AG04449 (cell line): Measurements from ENCODE around the gene CDX2.

Experiments used
- CTCF ChIA-PET: fragments of 350-600 bp; formaldehyde crosslinking; extraction: SDS; loops from one replicate; lab custom pipeline; 2021; ENCODE audit warnings: antibody characterized with exemption; lab: Yijun Ruan, JAX
- POLR2A ChIA-PET: fragments of 400-600, 350-600 bp; formaldehyde crosslinking; extraction: SDS; loops from one replicate; lab custom pipeline; 2020; ENCODE audit warnings: antibody characterized with exemption, inconsistent platforms; lab: Yijun Ruan, JAX
- DNase-seq: peaks from one replicate; pipeline ENCODE4 v3.0.0-alpha.2; 2010; ENCODE audit warnings: low read depth, low spot score
- H3K4me3 ChIP-seq: 2 replicates; pipeline ENCODE4 v1.5.1; 2011; ENCODE audit warnings: low read depth, mild to moderate bottlenecking, control low read depth, low read length
- TF ChIP-seq, protein P1 (sequence below): IDR thresholded peaks from one replicate; pipeline ENCODE4 v1.5.1; 2011; ENCODE audit warnings: mild to moderate bottlenecking, moderate library complexity, low read length, control low read depth, inconsistent platforms; ENCODE audit not compliant: insufficient read depth; ENCODE audit errors: missing control alignments

The CDX2 gene

DNA sequence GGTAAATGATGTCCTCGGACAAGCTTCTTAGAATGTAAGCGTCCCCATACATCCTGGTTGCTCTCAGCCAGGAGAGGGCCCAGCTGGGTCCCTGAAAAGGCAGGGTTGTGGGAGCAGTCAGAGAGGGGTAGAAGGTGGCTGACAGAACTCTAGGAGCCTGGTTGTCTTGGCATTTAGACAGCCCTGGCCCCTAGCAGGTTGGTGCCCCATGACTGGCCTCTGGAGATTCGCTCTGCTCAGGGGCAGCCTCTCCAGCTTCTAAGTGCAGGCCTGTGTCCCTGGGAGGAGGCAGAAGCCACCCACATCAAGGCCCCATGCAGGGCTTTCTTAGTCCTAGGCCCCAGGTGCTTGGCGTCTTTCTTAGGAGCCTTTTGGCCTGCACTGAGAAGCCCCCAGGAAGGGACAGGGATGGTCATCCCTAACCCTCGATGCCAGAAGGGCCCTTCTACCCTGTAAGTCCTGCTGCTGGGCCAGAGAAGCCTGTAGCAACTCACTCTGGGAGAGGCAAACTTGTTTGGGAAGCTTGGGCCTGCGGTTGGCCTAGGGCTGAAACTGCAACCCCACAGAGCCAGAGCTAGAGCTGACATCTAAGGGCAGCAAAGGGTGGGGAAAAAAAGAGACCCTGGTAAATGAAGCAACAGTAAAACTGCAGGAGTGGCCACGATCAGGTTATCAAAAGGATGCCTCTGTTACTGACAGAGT is 2.8 kb upstream of the CDX2 start:
- DNase-seq = no peak
- POLR2A ChIA-PET = interaction anchor here (0.9 kb wide), 1 partner anchor 51 kb away, joined by 3 read pairs; no protein-coding TSS in a partner anchor
- TF ChIP-seq, protein P1, sequence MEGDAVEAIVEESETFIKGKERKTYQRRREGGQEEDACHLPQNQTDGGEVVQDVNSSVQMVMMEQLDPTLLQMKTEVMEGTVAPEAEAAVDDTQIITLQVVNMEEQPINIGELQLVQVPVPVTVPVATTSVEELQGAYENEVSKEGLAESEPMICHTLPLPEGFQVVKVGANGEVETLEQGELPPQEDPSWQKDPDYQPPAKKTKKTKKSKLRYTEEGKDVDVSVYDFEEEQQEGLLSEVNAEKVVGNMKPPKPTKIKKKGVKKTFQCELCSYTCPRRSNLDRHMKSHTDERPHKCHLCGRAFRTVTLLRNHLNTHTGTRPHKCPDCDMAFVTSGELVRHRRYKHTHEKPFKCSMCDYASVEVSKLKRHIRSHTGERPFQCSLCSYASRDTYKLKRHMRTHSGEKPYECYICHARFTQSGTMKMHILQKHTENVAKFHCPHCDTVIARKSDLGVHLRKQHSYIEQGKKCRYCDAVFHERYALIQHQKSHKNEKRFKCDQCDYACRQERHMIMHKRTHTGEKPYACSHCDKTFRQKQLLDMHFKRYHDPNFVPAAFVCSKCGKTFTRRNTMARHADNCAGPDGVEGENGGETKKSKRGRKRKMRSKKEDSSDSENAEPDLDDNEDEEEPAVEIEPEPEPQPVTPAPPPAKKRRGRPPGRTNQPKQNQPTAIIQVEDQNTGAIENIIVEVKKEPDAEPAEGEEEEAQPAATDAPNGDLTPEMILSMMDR = no peak
- H3K4me3 ChIP-seq = no peak overlapping the region
- CTCF ChIA-PET = interaction anchor here (1.1 to 3.4 kb wide), 6 partner anchors 9 to 610 kb away, joined by 3 to 17 read pairs (median 7); no protein-coding TSS in a partner anchor

DNA sequence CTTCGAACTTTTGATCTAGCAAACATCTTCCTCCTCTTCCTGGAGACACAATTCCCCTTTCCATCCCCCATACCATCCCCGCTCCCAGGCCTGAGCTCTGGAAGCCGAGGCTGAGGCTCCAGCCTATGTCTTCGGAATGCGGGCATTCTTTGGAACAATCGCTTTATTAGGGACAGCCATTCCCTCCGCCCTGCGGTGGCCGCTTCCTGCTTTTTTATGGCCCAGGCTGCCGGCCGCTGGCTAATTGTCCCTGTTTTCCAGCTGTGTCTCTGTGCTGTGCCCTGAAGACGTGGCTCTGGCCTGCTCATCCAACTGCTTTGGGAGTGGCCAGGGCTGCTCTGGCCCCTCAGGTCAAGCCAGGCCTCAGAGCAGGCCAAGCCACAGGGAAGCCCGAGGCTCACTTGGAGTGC is 2.1 kb upstream of the CDX2 start:
- CTCF ChIA-PET = interaction anchor here (1.1 to 3.4 kb wide), 6 partner anchors 10 to 610 kb away, joined by 3 to 17 read pairs (median 8); no protein-coding TSS in a partner anchor
- POLR2A ChIA-PET = interaction anchor here (0.9 kb wide), 1 partner anchor 50 kb away, joined by 3 read pairs; no protein-coding TSS in a partner anchor
- TF ChIP-seq, protein P1 = no peak
- DNase-seq = no peak
- no peak overlapping the region for H3K4me3 ChIP-seq

DNA sequence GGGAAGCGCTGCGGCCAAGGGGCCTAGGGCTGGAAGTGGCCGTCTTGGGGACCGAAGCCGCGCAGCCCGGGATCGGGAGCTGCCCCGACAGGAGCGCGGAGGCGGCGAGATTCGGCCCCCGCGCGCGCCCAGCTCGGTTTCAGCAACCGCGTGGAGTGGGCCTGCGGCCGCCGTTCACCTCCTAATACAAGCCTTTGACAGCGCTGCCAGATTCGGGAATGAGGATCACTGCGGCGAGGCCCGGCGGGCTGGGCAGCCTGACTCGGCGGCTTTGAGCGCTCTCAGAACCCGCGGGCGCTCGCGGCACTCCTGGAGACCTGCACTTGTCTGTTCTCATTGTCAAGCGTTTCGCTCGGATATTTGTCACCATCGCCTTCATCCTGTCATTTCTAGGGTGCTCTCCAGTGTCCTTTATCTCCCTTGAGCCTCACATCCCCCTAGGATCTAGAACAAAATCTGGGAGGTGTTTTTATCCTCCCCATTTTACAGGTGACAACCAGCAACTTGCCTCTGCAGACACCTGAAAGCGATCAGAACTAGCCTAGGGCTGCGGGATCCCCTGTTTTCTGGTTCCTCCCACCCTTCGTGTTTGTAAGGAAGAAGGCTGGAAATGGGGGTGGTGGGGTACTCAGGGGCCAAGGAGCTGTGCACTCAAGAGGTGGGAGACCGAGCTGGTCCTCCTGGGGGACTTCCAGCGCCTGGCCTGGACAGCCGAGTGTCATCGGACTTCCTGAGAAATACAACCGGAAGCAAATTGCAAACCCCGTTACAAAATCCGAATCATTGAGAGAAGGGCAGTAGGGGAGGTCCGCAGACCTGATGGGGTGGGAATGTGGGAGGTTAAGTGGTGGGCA is 1.5 kb upstream of the CDX2 start:
- no peak for DNase-seq
- CTCF ChIA-PET = interaction anchor here (0.6 to 3.4 kb wide), 7 partner anchors 10 to 608 kb away, joined by 3 to 17 read pairs (median 3); no protein-coding TSS in a partner anchor
- no peak overlapping the region for H3K4me3 ChIP-seq
- TF ChIP-seq, protein P1 = no peak
- POLR2A ChIA-PET = interaction anchor here (0.9 kb wide), 1 partner anchor 50 kb away, joined by 3 read pairs; no protein-coding TSS in a partner anchor

DNA sequence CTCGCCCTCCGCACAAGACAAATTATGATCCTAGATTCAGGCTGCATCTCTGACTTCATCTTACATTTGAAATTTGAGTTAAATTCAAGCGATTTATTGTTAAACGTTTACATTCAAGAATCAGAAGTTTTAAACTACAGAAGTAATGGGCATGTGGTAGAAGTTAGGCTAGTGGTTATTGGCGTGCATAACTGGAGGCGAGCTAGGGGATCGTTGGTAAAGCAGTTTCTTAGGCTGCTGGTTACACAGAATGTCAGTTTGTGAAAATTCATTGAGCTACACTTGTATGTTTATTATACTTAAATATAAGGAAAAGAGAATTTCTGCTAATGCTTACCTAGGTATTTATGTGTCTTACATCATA is 733 bp upstream of the CDX2 start:
- TF ChIP-seq, protein P1 = no peak
- no peak overlapping the region for H3K4me3 ChIP-seq
- no peak for DNase-seq
- ChIA-PET POLR2A (no interaction called here), CTCF (interaction anchor here (0.6 to 3.4 kb wide), 5 partner anchors 14 to 608 kb away, joined by 3 to 17 read pairs (median 3); no protein-coding TSS in a partner anchor)

DNA sequence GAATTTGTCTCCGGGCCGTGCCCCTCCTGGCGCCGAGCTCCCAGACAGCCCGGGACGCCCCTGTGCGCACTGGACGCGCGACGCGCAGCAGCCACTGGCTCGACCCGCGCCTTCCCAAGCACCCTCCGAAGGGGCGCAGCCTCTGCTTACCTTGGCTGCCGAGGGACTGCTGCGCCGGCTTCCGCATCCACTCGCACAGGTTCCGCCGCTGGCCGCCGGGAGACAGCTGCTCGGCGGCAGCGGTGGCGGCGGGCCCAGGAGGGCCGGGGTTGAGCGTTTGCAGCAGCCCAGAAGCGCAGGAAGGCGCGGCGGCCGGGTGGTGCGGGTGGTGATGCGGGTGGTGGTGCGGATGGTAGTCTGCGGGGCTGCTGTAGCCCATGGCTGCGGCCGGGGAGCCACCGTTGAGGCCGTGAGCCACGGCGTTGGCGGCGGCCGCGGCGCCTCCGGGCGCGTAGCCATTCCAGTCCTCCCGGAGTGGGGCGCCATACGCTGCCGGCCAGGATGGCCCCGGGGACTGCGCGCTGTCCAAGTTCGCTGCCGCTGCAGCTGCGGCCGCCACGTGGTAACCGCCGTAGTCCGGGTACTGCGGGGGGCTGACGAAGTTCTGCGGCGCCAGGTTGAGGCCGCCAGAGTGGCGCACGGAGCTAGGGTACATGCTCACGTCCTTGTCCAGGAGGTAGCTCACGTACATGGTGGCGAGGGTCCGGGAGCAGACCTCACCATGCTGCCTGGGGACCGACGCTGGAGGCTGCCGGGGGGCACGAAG is 616 bp downstream of the CDX2 start:
- DNase-seq = no peak
- TF ChIP-seq, protein P1 = no peak
- no peak overlapping the region for H3K4me3 ChIP-seq
- ChIA-PET CTCF (interaction anchor here (1.0 to 1.9 kb wide), 5 partner anchors 13 to 139 kb away, joined by 3 to 8 read pairs (median 4); no protein-coding TSS in a partner anchor), POLR2A (no interaction called here)
